HG03097 (cell line): Measurements from ENCODE around the gene ALK.
A peak's percentile ranks its signal among the peaks of the same experiment; 100 is the strongest.

Experiments used
- ATAC-seq: cut with Tn5 transposase; IDR thresholded peaks from one replicate; pipeline ENCODE4 v1.9.1; 2021; ENCODE audit not compliant: unreplicated experiment, low FRiP score

ALK gene

DNA sequence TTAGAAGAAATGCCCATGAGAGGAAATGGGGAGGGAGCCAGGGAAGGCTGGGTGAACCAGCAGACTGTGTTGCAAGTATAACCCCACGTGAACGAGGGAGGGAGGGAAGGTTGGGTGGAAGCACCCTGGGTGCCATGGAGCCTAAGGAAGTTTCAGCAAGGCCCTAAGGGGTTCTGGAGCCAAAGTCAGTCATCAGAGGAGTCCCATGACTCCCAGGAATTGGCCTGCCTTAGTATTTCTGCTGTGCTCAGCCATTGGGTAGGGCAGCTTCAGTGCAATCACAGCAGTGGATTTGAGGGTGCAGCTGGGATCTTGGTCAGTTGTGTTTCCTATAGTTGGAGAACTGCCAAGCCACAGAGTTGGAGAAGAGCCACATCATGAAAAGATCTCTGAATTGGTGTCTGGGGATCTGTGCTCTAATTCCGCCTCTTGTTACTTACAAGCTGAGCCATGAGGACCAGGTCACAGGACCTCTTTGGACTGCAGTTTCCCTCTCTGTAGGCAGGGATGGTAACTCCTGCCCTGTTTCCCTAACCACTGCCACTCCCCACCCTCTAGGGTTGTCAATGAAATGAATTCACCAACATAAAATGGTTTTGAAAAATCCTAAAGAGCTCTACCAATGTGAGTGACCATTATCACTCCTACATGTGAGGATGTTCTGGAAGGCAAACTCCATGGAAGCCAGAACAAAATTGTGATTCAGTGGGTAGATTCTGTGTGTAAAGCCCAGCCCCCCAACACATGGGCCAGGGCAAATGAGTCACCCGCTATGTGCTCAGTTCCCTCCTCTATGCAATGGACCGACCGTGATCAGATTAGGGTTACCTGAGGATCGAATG lies 697.3 kb downstream of the ALK start:
- no peak for ATAC-seq

GRCh38 chr2:29223257-29223656 lies 698.1 kb downstream of the ALK start:
- ATAC-seq = no peak

DNA sequence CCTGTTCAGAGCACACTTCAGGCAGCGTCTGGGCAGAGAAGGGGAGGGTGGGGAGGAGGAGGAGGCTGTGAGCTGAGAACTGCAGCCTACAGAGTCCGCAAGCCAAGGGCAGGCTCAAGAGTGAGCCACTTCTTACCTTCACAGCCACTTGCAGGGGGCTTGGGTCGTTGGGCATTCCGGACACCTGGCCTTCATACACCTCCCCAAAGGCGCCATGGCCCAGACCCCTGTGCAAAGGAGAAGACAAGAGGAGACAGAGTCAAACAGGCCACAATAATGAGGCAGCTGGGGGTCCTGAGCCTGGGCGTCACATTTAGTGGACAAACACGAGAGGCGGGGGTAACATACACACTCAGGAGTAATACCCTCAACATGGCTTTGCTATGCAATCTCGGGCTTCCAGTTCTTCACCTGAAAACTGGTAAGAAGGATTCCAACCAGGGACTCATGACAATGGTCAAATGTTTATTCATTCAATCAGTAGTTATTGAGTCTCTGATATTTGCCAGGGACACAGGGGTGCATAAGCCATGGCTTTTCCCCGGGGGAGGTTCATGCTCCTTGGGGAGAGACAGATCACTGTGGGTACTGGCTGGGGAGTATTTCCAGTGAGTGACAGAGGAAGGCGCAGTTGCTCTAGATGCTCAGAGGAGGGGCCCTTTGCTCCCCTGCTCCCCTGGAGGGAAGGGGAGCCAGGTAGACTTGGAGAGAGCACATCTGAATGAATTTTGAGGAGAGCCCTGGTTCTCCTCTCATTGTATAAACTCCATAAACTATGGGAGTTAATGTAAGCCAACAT lies 698.8 kb downstream of the ALK start:
- ATAC-seq = no peak

- no peak for ATAC-seq
Observed at GRCh38 chr2:29220506-29221270, 700.7 kb downstream of the ALK start.

DNA sequence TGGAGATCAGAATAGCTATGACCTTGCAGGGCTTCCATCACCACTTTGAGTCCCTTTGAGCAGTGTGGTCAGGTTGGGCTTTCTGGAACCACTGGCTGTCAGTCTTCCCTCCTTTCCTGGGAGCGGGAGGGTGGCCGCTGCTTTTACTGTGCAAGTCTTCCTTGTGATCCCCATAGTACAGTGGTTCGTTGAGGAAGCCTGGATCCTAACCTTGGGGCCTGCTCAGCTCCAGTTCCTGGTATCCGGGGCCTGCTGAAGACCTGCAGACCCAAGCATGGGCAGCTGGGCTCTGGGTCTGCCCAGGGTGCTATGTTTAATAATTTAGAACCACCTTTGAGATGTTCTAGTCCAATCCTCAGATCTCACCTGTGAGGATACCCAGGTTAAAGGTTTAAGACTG lies 702.0 kb downstream of the ALK start:
- no peak for ATAC-seq

DNA sequence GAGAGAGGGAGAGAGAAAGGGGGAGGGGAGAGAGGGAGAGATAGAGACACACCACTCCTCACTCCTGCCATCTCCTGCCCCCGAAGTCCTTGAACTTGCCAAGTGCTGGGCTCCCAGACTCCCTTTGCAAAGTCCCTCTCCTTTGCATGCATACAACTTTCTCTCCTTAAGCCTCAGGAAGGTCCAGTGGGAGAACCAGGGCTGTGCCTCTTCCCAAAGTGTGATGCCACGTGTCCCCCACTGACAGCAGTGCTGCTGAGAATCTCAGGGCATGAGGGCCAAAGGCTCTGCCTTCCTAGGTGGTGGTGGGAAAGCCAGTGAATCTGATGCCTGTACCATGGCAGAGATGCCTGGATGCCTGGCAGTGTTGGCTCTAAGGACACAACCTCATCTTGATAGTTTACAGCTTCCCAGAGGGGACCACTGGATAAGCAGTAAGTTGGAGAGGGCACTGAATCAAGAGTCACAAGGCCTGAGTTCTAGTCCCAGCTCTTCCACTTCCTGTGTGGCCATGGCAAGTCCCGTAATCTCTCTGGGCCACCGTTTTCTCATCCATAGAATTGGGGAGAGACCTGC lies 702.7 kb downstream of the ALK start:
- no peak for ATAC-seq

DNA sequence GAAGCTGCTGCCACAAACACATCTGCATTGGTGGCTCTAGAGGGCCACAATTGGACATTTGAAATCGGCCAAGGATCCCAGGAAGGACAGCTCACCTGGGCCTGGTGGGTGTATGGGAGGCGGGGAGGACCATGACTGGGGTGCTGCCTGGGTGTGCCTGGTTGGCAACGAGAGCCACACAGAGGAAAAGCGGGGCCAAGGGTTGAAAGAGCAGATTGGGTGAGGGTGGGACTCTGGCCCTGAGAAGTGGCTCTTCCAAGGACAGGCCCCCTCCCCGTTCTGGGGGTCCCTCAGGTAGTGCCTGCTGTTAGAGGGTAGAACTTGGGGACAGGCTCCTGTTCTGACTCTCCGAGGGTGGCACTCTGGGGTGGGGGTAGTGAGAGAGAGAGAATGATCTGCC lies 703.3 kb downstream of the ALK start:
- no peak for ATAC-seq

GRCh38 chr2:29216609-29216909 lies 704.8 kb downstream of the ALK start:
- ATAC-seq = no peak

DNA sequence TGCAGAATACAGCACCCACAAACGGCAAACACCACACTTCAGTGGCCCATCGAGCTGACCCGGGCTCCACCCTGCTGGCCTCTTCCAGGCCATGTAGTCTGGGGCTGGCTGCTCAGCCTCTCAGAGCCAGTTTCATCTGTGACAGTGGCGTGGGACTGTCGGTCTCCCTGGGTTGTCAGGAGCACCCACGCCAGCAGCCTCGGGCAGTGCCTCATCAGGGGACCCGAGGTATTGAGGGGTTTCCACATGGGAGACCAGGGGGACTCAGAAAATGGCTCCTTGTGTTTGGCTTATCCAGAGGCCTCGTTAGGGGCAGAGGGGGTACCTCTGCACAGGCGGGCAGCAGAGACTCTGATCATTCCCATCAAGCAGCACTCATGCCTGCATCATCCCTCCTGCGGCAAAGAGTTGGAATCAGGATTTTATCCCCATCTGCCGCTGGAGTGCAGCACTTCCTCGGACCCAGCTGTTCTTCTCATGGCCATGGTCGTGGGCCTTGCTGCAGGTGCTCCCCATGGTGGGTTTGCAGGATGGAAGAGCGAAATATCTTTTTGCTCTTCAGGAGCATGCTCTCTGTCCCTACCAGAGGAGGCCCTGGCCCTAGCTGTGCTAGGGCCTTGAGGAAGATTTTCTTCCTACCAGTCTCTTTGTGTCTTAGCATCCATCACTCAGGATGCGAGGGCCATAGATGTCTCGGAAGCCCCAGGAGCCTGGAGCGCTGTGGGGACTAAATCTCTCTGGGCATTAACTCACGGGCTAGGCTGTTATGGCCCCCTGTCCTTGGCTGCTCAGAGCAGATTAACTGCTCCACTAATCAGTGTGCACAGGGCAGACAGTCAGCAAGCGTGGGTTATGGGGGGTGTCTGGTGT lies 705.4 kb downstream of the ALK start:
- no peak for ATAC-seq

DNA sequence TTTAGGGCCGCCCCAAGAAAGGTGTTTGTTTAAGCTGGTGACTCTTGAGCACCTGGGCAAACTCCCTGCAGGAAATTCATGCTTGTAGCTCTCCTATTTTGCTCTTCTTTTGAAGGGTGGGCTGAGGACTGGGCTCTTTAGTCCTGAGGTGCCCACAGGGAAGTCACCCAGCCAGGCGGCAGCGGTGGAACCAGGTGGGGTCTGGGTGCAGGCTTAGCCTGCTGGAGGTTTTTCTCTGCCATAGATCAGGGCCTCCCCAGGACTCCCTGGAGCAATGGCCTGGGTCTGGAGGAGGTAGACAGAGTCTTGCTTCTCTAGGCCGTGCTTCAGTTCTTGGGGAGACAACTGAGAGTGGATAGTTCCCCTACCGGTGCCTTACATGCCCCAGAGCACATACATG lies 706.3 kb downstream of the ALK start:
- ATAC-seq = no peak

- no peak for ATAC-seq
Observed at GRCh38 chr2:29213888-29214291, 707.5 kb downstream of the ALK start.

- no peak for ATAC-seq
Observed at GRCh38 chr2:29212009-29212408, 709.4 kb downstream of the ALK start.

DNA sequence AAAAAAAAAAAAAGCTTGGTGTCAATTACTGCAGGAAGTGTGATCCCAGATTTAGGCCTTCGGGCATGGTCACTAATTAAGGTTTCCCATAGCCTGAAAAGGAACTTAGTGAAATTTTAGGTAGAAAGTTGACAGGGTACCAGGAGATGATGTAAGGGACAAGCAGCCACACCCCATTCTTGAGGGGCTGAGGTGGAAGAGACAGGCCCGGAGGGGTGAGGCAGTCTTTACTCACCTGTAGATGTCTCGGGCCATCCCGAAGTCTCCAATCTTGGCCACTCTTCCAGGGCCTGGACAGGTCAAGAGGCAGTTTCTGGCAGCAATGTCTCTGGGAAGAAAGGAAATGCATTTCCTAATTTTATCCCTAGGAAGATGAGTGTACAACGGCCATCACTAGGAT lies 711.8 kb downstream of the ALK start:
- no peak for ATAC-seq

DNA sequence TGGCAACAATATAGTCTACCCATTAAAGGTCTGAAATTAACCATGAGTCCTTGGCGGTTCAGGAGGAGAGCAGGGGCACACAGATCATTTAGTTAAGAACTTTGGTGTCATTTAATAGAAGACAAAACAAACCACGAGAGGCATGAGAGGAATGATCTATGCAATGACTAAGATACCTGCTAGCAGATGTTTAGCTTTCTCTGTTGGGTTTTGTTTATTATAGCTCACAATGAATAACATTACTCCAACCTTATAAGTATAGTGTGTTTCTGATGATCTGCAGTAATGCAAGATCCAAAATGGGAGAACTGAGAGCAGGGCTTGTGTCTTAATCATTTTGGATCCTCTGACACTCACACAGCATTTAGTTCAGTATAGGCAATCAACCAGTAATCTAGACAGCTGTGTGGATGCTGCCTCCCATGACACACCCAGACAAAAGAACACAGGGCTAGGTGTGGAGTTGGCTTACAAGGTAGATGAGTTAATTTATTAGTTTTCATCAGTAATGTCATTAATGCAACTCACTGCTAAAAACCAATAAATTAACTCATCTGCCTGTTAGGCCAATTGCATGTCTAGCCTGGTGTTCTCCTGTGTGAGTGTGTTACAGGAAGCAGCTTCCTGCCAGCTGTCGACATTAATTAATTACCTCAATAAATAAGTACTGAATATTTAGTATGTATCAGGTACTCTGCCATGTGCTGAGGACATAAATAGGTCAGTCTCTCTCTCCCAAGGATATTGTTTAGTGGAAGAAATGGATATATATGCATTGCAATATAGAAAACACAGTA lies 713.8 kb downstream of the ALK start:
- ATAC-seq = no peak

DNA sequence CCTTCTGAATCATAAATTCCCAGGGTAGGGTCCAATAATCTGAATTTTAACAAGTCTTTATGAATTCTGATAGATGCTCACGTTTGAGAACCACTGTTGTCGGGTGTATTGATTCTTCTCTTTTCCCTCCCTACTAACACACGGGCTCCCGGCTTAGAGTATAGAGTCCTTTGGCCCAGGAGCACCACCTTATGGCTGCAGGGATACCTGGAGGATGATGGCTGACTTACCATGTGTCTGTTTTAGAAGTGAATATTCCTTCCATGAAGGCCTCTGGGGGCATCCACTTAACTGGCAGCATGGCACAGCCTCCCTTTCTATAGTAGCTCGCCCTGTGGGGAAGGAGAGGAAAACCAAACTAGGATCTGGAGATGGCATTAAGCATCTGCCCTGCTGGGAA lies 714.4 kb downstream of the ALK start:
- ATAC-seq = no peak

- no peak for ATAC-seq
Observed at GRCh38 chr2:29202819-29203495, 718.4 kb downstream of the ALK start.

DNA sequence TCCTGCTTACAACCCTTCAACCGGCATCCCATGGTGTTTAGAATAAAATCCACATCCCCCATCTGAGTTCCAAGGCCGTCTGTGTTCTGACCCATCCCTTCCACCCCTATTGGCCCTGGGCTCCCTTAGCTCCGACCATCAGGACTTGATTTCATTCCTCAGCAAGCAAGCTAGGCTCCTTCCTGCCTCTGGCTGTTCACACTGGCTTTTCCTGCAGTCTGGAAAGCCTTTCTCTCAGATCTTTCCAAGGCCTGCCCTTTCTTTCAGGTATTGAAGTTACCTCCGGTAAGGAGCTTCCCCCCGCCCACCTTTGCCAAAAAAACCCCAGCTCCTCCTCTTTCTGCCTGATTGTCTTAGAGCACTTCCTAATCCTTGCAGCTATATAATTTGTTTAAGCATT lies 719.4 kb downstream of the ALK start:
- ATAC-seq = no peak

GRCh38 chr2:29196792-29197788 lies 724.3 kb downstream of the ALK start:
- ATAC-seq = peak; percentile 59
